Epidermal melanocyte (primary cell): ENCODE measurements around the gene OTOF.
A peak's percentile ranks its signal among the peaks of the same experiment; 100 is the strongest.

ENCODE experiments used
- DNase-seq: peaks from one replicate; pipeline ENCODE4 v3.0.0; 2011; ENCODE audit warnings: low spot score; ENCODE audit not compliant: insufficient read length

OTOF gene

DNA sequence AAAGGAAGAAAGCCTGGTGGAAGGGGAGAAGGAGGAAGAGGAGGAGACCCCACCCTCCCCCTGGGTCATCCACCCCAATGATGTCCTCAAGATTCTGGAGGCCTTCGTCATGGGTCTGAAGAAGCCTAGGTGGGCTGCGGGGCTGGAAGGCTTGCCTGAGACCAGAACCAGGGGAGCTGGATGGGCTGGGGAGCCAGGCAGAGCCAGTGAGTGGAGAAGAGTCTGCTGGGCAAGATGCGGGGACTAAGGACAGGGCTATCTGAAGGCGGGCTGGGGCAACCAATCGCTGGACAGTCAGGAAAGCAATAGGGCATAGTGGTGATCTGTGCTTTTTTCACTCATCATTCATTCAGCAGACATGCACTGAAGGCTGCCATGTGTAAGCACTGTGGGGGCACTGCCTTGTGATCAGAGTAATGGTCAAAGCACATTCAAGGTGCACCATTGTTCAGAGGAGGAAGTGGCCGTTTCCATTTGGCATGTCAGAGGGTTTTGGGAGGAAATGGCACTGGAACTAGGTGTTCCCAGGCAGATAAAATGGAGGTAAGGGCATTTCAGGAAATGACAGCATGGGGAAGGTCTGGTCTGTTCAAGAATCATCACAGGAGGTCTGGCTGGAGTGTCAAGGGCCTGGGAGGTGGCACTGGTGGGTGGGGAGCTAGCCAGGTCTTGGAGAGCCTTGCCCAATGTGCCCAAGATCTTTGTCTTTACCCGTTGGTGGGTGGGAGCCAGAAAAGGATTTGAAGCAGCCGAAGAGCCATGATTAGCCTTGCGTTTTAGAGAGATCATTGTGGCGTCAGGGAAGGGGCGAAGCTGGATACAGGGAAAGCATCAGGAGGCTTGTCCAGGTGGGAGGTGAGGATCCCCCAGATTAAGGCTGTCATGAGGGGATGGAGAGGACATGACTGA, 24.2 kb downstream of the OTOF start:
- DNase-seq, result no peak

DNA sequence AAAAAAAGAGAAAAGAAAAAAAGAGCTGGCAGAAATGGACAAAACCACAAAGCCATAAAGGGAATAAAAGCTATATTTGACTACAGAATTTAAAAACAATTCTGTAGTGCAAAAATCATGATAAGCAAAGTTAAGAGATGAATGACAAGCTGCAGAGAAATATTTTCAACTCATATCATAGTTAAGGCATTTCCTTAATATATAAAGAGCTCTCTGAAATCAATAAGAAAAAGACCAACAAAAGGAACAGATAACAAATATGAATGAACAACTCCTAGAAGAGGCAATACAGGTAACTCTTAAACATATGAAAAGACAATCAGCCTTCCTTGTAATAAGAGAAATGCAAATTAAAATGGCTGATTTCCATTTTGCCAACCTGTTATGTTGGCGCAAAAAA, 26.2 kb downstream of the OTOF start:
- DNase-seq, result no peak

DNA sequence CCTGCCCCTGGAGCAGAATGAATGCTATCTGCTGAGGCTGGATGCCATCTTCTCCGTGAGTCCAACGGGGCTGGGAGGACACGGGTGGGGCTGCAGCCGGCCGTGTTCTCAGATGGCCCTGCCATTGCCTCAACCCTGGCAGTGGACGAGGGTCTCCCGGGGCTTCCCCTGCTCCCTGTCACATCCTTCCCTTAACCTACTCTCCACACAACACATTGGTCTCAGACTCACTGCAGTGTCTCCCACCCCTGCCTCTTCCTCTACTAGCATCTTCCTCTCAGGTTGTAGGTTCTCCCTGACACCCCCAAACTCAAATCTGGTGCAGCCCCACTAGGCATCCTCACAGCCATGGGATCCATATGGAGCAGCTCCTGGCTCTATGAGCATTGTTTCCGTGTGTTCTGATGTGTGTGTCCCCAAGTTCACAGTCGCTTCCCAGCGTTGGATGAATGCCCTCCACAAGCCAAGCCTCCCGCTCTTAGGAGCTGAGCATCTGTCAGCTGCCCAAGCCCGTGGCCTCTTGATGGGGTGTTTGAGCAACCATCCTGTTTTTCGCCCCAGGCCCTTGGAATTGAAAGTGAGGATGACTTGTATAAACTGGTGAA, 27.8 kb downstream of the OTOF start:
- DNase-seq, result no peak

DNA sequence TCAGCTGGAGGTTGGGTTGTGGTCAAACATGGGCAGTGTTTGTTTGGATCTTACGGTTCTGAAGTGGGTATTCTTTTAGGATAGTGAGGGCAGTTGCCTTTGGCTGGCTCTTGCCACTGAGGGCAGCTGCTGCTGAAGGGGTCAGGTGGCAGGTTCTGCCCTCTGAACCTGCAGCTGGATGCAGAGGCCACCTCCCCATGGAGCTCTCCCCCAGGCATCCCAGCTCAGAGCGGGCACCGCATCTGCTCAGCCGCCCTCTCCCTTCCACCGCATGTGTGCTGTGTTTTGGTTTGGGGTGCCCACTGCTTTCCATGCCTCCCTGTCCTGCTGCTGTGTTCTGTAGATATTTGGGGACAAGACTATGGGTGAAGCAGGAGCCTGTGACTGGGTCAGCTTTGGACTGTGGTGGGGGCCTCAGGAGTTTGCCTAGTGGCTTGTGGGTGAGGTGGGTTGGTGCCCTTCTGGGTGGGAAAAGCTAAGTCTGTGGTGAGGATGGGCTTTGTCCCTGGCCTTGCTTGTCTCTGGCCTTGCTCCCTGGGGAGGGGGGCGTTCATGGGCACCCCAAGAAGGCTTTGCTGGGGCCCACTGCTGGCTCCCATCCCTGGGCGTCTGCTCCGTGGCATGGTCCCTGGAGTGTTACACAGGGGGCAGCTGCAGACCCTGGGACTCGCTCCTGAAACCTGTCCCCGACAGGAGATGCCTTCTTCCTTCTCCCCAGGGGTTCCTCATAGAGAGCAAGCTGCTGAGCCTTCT, 28.5 kb downstream of the OTOF start:
- no peak for DNase-seq

DNA sequence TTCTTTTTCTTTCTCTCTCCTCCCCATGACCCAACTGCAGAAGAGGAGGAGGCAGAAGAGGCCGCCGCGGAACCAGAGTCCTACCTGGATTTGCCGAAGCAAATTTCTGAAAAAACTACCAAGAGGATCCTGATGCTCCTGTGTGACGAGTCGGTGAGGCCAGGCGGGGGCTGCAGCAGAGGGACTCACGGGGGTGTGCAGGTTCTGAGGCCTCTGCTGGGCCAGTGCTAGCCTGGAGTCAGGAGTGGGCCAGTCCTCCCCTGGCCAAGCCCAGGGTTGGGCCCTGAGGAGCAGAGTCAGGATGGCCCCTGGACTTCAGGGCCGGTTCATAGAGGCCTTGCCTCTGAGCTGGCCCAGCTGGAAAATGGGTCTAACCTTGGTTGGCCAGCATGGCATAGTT, 29.3 kb downstream of the OTOF start:
- no peak for DNase-seq

DNA sequence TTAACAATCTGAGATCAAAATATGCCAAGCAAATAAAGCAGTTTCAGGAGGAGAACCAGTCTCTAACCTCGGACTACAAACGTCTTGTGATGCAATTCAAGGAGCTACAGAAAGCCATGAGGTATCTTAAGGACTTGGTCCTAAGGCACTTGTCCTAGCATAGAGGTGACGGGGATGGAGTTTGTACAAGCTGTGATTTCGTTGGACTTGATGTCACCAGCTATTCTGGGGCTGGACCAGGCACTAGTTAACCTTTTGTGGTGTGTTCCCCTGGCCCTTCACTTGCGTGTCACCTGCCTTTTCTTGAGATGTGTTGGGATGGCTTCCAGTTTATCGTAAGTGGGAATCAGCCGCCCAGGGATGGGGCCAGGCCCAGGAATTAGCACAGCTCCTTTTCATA, 33.7 kb downstream of the OTOF start:
- no peak for DNase-seq

DNA sequence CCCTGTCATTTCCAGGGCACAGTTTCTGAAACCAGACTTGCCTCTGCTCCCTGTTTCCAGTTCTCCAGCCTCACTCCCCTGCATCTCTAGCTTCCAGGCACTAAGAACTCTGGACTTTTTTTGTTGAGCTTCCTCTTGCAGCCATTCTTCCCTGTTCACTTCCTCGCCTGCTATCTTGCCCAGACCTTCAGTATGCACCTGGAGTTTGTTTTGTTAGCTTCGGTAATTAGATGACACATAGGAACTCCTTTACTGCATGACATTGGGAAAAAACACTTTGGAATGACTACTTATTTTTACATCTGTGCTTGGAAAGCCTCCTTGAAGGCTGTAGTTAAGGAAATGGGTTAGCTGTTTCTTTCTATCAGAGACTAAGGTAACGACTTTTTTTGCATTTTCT, 35.2 kb downstream of the OTOF start:
- DNase-seq, result no peak

DNA sequence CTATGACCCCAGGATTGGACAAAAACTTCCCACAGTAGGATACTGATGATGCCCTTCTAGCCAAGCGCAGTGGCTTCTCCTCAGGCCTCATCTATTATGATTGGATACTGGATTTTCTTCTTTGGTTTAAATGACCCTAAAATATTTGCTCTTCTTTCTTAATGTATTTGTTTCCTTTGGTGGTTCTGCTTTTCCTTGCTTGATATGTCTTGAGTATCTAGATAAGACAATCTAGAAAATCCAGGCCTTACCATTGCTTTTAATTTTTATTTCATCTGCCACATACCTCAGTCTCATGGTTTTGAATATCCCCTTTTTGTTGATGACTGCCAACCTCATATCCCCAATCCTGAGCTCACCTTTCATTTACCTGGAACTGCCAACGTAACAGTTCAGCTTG, 35.6 kb downstream of the OTOF start:
- no peak for DNase-seq

DNA sequence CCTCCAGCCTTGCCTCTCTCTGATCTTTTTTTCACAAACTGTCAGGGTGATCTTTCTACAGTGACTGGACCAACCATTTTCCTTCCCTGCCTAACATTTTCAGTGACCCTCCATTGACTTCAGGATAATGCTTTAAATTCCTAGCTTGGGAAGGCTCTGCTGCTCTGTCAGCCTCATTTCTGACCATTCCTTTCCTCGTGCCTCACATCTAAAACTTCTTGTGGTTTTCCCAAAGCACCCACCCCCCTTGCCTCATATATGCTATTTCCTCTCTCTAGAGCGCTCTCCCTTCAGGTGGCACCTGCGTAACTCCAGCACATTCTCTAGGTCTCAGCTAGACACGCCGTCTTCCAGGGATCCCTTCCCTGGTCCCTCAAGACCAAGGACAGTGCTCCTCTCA, 39.0 kb downstream of the OTOF start:
- no peak for DNase-seq

DNA sequence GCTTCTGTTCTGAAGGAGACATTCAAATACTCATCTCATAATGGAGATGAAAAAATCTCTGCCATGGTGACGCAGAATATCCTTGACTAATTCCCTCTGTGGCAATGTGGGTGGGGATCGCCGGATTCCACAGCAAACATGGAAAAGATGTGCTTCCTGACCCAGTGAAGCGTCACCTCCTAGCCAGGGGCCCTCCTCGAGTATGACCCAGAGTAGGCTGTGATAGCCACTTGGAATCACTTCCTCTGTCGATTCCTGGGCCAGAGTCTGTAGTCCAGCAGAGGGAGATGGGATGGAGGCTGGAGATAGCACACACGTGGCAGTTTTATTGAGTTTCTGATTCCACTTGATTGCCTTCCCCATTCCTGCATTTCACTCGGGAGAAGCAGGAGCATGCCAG, 39.4 kb downstream of the OTOF start:
- peak; percentile 27 for DNase-seq

DNA sequence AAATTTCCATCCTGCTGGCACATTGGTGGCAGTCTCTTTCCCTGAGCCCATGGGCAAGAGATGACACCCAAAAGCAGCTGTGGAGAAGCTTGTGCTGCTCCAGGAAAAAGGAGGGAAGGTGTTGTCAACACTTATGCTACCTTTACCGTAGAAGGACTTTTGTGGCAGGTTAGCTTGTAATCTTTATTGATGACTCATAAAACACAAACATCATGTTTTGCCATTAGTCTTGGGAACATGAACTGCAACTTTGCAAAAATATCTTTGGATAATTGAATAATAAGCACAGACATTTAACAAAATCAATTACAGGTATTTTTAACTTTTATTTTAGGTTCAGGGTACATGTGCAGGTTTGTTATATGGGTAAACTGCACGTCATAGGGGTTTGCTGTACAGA, 42.8 kb downstream of the OTOF start:
- DNase-seq, result no peak

DNA sequence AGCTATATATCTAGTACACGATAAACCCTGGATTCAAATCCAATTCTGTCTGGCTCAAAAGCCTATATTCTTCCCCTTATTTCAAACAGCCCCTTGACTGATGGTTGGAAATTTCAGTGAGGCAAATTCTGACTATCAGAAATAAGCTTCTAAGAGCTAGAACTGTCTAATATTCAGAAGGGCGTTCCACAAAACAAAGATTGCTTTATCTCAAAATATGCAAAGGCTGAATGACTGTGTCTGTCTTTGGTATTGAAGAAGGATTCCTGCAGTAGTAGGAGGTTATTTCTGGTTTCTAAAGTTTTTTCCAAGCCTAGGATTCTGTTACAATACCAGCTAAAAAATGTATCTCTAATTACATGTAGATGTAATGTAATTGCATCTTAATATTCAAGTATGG, 45.1 kb downstream of the OTOF start:
- DNase-seq, result peak; percentile 72

DNA sequence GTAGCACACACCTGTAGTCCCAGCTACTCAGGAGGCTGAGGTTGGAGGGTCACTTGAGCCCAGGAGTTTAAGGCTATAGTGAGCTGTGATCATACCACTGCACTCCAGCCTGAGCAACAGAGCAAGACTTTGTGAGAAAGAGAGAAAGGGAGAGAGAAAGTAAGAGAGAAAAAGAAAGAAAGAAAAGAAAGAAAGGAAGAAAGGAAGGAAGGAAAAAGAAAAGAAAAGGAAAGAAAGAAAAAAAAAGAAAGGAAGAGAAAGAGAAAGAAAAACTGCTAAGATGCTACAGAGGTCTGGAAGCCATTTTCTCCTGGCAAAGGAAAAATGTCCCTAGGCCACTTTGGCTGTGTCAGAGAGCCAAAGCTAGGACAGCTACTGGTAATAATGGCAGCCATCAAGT, 45.6 kb downstream of the OTOF start:
- DNase-seq, result no peak

DNA sequence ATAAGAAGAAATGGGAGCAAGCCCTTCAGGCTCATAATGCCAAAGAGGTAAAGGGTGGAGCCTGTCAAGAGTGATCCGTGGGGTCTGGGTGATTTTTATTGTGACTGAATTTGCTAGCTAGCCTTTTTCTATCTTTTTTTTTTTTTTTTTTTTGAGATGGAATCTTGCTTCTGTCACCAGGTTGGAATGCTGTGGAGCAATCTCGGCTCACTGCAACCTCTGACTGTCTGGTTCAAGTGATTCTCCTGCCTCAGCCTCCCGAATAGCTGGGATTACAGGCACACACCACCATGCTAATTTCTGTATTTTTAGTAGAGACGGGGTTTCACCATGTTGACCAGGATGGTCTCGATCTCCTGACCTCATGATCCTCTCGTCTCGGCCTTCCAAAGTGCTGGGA, 47.1 kb downstream of the OTOF start:
- no peak for DNase-seq

DNA sequence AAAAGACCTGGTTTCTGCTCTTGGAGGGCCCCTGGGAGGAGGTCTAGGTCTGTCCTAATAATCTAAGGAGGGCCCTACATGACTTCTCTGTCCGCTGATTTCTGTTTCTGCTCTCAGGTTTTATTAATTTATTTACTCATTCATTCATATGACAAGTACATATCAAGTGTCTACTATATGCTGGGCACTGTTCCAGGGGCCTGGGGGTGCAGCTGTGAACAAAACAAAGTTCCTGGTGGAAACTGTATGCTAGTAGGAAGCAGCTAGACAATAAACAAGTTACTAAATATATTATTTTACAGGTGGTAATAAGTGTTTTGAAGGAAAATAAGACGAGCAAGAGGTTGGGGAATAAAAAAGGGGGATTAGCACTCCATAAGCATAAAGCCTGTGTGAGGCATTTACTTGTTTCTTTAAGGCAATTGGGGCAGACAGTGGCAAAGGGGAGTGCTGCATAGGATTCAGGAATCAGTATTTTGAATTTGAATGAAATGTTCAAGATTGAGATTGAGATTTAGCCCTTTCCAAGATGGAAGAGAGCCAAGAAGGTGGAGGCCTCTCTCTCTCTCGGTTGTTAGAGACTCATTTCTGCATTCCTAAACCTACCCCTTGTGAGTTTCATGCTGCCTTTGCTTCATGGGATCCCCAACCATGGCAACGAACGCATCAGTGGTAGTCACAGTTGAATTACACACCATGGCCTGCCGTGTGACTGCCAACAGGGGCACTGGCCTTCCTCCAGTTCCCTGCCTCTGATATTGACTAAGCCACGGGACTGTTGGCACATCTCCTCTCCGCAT, 47.9 kb downstream of the OTOF start:
- DNase-seq, result no peak

DNA sequence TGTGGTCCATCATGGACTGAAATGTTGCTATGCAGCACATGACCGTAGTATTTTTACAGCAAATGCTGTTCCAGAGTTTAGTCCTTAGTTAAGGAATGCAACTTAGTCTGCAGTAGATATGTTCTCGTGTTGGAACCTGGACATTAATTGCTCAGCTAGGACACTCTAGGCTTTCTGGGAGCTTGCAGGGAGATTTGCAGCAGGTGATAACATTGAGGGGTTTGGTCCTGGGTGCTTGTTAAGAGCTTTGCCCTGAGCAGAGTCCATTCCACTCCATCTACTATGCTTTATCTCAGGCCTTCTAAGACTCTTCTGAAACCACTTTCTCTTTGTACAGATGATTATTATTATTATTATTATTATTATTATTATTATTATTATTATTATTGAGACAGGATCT, 49.1 kb downstream of the OTOF start:
- no peak for DNase-seq

DNA sequence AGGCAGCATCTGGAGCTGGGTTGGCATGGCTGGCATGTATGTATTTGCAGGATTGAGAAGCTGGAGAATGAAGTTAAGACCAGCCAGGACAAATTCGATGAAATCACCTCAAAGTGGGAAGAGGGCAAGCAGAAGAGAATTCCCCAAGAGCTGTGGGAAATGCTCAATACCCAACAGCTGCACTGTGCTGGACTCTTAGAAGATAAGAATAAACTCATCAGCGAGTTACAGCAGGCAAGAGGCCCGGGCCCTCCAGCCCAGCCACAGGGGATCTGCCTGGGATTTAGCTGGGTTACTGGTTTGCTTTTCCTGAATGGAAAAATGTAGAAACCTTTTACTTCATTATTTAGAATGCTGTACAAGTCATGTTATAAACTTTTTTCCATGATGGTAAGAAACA, 53.7 kb downstream of the OTOF start:
- no peak for DNase-seq

DNA sequence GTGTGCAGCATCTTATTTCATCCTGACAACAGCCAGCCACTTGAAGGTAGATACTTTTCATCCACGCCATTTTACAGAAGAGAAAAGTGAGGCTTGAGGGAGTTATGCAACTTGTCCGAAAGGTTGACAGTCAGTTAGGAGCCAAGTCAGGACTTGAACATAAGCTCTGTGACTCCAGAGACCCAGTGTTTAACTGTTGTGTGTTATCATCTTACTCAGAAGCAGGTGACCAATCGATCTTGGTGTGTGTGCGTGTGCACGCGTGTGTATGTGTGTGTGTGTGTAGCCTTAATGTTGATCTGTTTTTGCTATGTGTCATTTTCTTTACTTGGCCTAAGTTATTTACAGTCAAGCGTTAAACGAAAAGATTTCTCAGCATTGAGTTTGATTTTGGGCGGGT, 54.2 kb downstream of the OTOF start:
- no peak for DNase-seq

DNA sequence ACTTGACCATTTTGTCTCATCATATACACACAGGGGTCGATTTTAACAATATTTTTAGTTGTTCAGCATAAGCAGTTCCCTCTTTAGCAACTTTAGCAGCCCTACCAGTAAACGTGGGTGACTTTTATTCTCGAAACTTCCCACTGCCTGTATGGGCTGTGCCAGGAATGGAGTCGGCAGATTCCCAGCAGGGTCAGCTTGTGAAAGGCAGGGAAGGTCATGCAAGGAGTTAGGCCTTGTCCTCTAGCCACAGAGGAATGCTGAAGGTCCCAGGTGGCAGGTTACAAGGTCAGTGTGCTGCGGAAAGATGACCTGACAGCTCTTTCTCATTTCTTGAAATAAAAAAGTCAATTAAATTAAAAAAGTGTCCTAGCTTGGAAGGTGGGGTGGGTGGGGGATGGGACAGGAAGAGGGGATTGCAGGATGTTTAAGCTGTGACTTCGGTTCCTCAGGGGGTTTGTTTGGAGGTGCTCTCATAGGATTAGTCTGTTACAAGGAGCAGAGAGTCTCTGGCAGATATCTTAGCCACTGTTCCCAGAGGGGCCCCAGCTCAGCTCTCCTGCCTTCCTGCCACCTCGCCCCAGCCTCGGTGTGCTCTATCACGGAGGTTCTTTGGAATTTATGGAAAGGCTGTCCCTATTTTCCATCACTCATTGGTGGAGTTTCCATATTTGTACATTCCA, 54.8 kb downstream of the OTOF start:
- no peak for DNase-seq

DNA sequence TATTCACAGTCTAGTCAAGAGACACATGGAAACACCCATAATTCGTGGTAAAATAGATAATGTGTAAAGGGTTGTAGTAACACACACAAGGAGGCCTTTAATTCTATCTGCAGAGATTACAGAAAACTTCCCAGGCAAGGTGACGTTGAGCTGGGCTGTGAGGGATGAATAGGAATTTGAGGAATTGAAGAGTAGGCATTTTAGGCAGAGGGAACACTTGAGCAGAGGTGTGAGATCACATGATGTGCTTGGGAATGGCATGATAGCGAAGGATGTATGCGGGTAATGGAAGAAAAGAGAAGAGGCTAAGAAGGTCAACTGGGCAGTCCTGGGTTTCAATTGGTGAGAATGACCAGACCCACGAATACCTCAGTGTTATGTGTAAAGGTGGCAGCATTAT, 56.0 kb downstream of the OTOF start:
- DNase-seq, result no peak

DNA sequence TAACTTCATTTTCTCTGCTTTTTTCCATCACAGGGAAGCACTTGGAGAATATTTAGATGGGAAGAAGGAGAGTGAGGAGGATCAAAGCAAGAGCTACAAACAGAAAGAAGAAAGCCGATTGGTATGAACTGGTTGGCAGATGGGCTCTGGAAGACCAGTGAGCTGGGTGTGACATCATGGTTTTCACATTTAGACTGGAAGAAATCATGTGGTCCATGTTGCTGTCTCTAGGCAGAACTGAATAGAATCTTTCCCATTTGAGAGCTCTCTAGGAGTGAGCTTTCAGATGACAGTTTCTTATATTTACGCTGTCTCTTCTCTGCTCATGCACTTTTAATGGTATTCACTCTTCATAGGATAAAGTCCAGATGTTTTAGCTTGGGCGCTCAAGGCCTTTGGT, 63.6 kb downstream of the OTOF start:
- no peak for DNase-seq
